H9 (cell line): ENCODE measurements around the gene C3orf52. TPM values are rescaled to one million over a fixed set of nuclear protein-coding genes. Genes with fewer than 3 reads are reported as not detected.

ENCODE experiments used
- DNase-seq: peaks from one replicate; pipeline ENCODE4 v3.0.0-alpha.2; 2017
- H2AFZ ChIP-seq: one replicate; pipeline ENCODE4 v1.6.1; 2013; ENCODE audit warnings: mild to moderate bottlenecking, low read length, control low read depth, moderate library complexity
- H2AK5ac ChIP-seq: 2 replicates; pipeline ENCODE4 v1.6.1; 2013; ENCODE audit warnings: low read length, control low read depth, mixed read lengths; ENCODE audit not compliant: insufficient read length
- H2BK120ac ChIP-seq: one replicate; pipeline ENCODE4 v1.6.1; 2013; ENCODE audit warnings: low read depth, mild to moderate bottlenecking, low read length, control low read depth, inconsistent platforms; ENCODE audit not compliant: poor library complexity, severe bottlenecking
- H2BK12ac ChIP-seq: 2 replicates; pipeline ENCODE4 v1.6.1; 2013; ENCODE audit warnings: low read length, control low read depth, mixed read lengths, low read depth; ENCODE audit not compliant: insufficient read length
- H2BK15ac ChIP-seq: 2 replicates; pipeline ENCODE4 v1.6.1; 2013; ENCODE audit warnings: low read depth, low read length, control low read depth
- H2BK20ac ChIP-seq: one replicate; pipeline ENCODE4 v1.6.1; 2013; ENCODE audit warnings: low read depth, mild to moderate bottlenecking, low read length, control low read depth, inconsistent platforms; ENCODE audit not compliant: poor library complexity, severe bottlenecking
- H2BK5ac ChIP-seq: 2 replicates; pipeline ENCODE4 v1.6.1; 2013; ENCODE audit warnings: low read length, control low read depth, mixed read lengths; ENCODE audit not compliant: insufficient read length
- H3K14ac ChIP-seq: 2 replicates; pipeline ENCODE4 v1.6.1; 2013; ENCODE audit warnings: low read length, control low read depth; ENCODE audit not compliant: insufficient read depth
- H3K18ac ChIP-seq: 2 replicates; pipeline ENCODE4 v1.6.1; 2013; ENCODE audit warnings: low read depth, mild to moderate bottlenecking, mixed read lengths, low read length, control low read depth; ENCODE audit not compliant: insufficient read length
- H3K23ac ChIP-seq: 2 replicates; pipeline ENCODE4 v1.6.1; 2013; ENCODE audit warnings: low read length, control low read depth, mixed read lengths, low read depth; ENCODE audit not compliant: insufficient read length
- H3K23me2 ChIP-seq: 2 replicates; pipeline ENCODE4 v1.6.1; 2013; ENCODE audit warnings: low read depth, mild to moderate bottlenecking, mixed read lengths, low read length, control low read depth; ENCODE audit not compliant: insufficient read length, poor library complexity, severe bottlenecking
- H3K27ac ChIP-seq: 2 replicates; pipeline ENCODE4 v1.5.1; 2013; ENCODE audit warnings: low read length, control low read depth, mixed read lengths, low read depth; ENCODE audit not compliant: insufficient read length
- H3K27me3 ChIP-seq: 2 replicates; pipeline ENCODE4 v1.6.1; 2013; ENCODE audit warnings: low read length, control low read depth, inconsistent platforms; ENCODE audit not compliant: insufficient read depth
- H3K4ac ChIP-seq: 2 replicates; pipeline ENCODE4 v1.6.1; 2013; ENCODE audit warnings: low read depth, mild to moderate bottlenecking, control low read depth, inconsistent platforms, low read length, moderate library complexity
- H3K4me1 ChIP-seq: 2 replicates; pipeline ENCODE4 v1.6.1; 2013; ENCODE audit warnings: low read length, control low read depth, inconsistent platforms; ENCODE audit not compliant: insufficient read depth
- H3K4me2 ChIP-seq: 2 replicates; pipeline ENCODE4 v1.6.1; 2013; ENCODE audit warnings: low read length, control low read depth, mixed read lengths; ENCODE audit not compliant: insufficient read length, insufficient read depth
- H3K56ac ChIP-seq: 2 replicates; pipeline ENCODE4 v1.6.1; 2013; ENCODE audit warnings: low read depth, mild to moderate bottlenecking, mixed read lengths, low read length, control low read depth; ENCODE audit not compliant: insufficient read length
- H3K79me1 ChIP-seq: 2 replicates; pipeline ENCODE4 v1.6.1; 2013; ENCODE audit warnings: low read depth, mild to moderate bottlenecking, moderate library complexity, low read length, control low read depth, inconsistent platforms; ENCODE audit not compliant: insufficient read depth, poor library complexity, severe bottlenecking
- H3K79me2 ChIP-seq: 2 replicates; pipeline ENCODE4 v1.6.1; 2013; ENCODE audit warnings: low read length, control low read depth, inconsistent platforms; ENCODE audit not compliant: insufficient read depth
- H3K9ac ChIP-seq: 2 replicates; pipeline ENCODE4 v1.6.1; 2013; ENCODE audit warnings: low read length, control low read depth, mixed read lengths; ENCODE audit not compliant: insufficient read length; ENCODE audit errors: extremely low read depth
- H3K9me3 ChIP-seq: one replicate; pipeline ENCODE4 v1.6.1; 2013; ENCODE audit warnings: low read depth, low read length, inconsistent platforms; ENCODE audit not compliant: control insufficient read depth
- H3T11ph ChIP-seq: one replicate; pipeline ENCODE4 v1.6.1; 2013; ENCODE audit warnings: mild to moderate bottlenecking, low read length, control low read depth, inconsistent platforms
- H4K20me1 ChIP-seq: one replicate; pipeline ENCODE4 v1.6.1; 2013; ENCODE audit not compliant: control insufficient read depth, insufficient read length, insufficient read depth
- H4K5ac ChIP-seq: 2 replicates; pipeline ENCODE4 v1.6.1; 2013; ENCODE audit warnings: low read depth, mild to moderate bottlenecking, mixed read lengths, low read length, control low read depth; ENCODE audit not compliant: insufficient read length
- H4K8ac ChIP-seq: replicated peaks from 2 replicates; pipeline ENCODE4 v1.6.1; 2013; ENCODE audit warnings: low read length, control low read depth, mixed read lengths, low read depth; ENCODE audit not compliant: insufficient read length
- H4K91ac ChIP-seq: 2 replicates; pipeline ENCODE4 v1.6.1; 2013; ENCODE audit warnings: low read depth, mild to moderate bottlenecking, moderate library complexity, mixed read lengths, low read length, control low read depth; ENCODE audit not compliant: insufficient read length
- H3K27ac Mint-ChIP-seq, 3 experiments: 2 replicates in 2 of 3; 3 replicates in 1 of 3; pipeline ENCODE4 v1.8.0; 2020 to 2021; ENCODE audit warnings: mixed read lengths in 3 of 3, mild to moderate bottlenecking in 1 of 3, moderate library complexity in 1 of 3
- H3K27me3 Mint-ChIP-seq: 2 replicates; pipeline ENCODE4 v1.8.0; 2021; ENCODE audit warnings: low read depth, mild to moderate bottlenecking, moderate library complexity, mixed read lengths
- H3K36me3 Mint-ChIP-seq, 3 experiments: 2 replicates in 2 of 3; 3 replicates in 1 of 3; pipeline ENCODE4 v1.8.0; 2020 to 2021; ENCODE audit warnings: low read depth in 3 of 3, mixed read lengths in 3 of 3; ENCODE audit not compliant: insufficient read depth in 1 of 3
- H3K4me1 Mint-ChIP-seq, 2 experiments: 2 replicates each; pipeline ENCODE4 v1.8.0; 2020; ENCODE audit warnings: mixed read lengths in 2 of 2
- H3K4me3 Mint-ChIP-seq, 2 experiments: 2 replicates in 1 of 2; 3 replicates in 1 of 2; pipeline ENCODE4 v1.8.0; 2020 to 2021; ENCODE audit warnings: mild to moderate bottlenecking in 2 of 2, mixed read lengths in 2 of 2, moderate library complexity in 1 of 2
- H3K9me3 Mint-ChIP-seq, 2 experiments: 2 replicates in 1 of 2; 3 replicates in 1 of 2; pipeline ENCODE4 v1.8.0; 2020; ENCODE audit warnings: mild to moderate bottlenecking in 2 of 2, mixed read lengths in 2 of 2, moderate library complexity in 1 of 2
- WGBS: extraction: QIAGEN DNeasy Blood & Tissue Kit; methylation state at CpG from one replicate; pipeline ENCODE4 v1.1.7; 2013; ENCODE audit warnings: missing lambda C conversion rate, low lambda C conversion rate, mixed read lengths; ENCODE audit not compliant: insufficient read length; ENCODE audit errors: extremely low coverage; 5-methylcytosine and 5-hydroxymethylcytosine counted together
- total RNA-seq: library from RNA; stranded (reverse); gene quantifications from 2 replicates; pipeline ENCODE4 v1.2.1, GENCODE V29; 2021
- TF ChIP-seq, protein P1 (sequence below): fragments of 200-600 bp; sonication (generic); conservative IDR thresholded peaks from 3 replicates; pipeline ENCODE4 v1.8.0; 2021; ENCODE audit warnings: antibody characterized with exemption, mild to moderate bottlenecking

C3orf52 gene
- total RNA-seq, 1 experiment from 2014 or later, result 11.2 TPM

DNA sequence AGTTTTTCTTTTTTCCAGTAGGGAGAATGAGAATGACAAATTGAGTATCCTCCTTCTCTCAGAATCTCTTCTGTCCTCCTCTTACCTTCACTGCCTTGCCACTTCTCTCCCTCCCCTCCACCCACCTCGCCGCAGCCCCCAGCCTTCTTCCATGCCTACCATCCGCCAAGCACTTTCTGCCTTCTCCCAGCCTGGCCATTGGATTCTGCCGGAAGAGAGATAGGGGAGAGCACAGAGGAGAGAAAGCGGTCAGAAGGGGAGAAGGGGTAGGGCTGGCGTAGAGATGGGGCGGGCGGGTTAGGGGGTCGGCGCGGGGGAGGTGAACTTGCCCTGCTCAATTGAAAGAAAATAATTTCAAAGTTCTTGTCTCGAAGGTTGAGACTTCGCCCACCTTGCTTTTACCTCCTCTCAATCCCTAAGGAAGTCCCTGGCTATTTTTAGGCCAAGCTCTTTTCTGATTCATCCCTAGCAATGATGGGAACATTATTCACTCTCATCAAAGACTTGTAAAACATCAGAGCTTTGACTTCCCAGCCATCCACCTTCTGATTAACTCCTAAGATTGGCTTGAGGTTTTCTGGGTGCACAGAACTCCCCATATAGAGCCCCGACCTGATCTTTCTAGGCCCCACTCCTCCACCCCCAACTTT lies 811 bp downstream of the C3orf52 start:
- Histone ChIP-seq H2AFZ (no peak overlapping the region), H2BK120ac (no peak overlapping the region), H2BK12ac (no peak overlapping the region), H4K91ac (no peak overlapping the region), H3T11ph (no peak overlapping the region), H3K56ac (no peak overlapping the region), H3K4me2 (peak overlapping the region; percentile 92), H3K14ac (0 out of 2 replicates have a peak overlapping the region, but pooled peaks have one; percentile 3), H3K9me3 (no peaks in the 10 kb centered on the region), H4K5ac (no peak overlapping the region), H3K23ac (no peak overlapping the region), H3K9ac (peak overlapping the region; percentile 62), H3K79me2 (peaks cover 2% of the 10 kb centered on the region; the same call in 1 of the 2 replicates), H2BK5ac (no peak overlapping the region), H4K20me1 (no peaks in the 10 kb centered on the region), H2AK5ac (no peak overlapping the region), H3K27me3 (no peaks in the 10 kb centered on the region; the same call in 1 of the 2 replicates), H2BK15ac (no peak overlapping the region), H4K8ac (no peak overlapping the region), H3K79me1 (no peaks in the 10 kb centered on the region), H2BK20ac (no peak overlapping the region), H3K4ac (no peak overlapping the region), H3K27ac (no peak overlapping the region), H3K23me2 (peaks cover 12% of the 10 kb centered on the region), H3K18ac (no peak overlapping the region), H3K4me1 (peaks cover 3% of the 10 kb centered on the region; the same call in 1 of the 2 replicates)
- TF ChIP-seq, protein P1, sequence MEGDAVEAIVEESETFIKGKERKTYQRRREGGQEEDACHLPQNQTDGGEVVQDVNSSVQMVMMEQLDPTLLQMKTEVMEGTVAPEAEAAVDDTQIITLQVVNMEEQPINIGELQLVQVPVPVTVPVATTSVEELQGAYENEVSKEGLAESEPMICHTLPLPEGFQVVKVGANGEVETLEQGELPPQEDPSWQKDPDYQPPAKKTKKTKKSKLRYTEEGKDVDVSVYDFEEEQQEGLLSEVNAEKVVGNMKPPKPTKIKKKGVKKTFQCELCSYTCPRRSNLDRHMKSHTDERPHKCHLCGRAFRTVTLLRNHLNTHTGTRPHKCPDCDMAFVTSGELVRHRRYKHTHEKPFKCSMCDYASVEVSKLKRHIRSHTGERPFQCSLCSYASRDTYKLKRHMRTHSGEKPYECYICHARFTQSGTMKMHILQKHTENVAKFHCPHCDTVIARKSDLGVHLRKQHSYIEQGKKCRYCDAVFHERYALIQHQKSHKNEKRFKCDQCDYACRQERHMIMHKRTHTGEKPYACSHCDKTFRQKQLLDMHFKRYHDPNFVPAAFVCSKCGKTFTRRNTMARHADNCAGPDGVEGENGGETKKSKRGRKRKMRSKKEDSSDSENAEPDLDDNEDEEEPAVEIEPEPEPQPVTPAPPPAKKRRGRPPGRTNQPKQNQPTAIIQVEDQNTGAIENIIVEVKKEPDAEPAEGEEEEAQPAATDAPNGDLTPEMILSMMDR, result no peak
- Mint-ChIP-seq H3K4me3 (peak overlapping the region; percentile 86 to 95), H3K4me1 (peaks cover 22 to 32% of the 10 kb centered on the region in 2 experiments), H3K9me3 (no peaks in the 10 kb centered on the region; a peak in 1 of 5 replicates), H3K36me3 (peaks cover 0 to 2% (median 0%) of the 10 kb centered on the region in 3 experiments; a peak in 2 of 7 replicates), H3K27ac (peak overlapping the region in 2 of 3 experiments; percentile 55 to 91; a peak in 3 of 7 replicates), H3K27me3 (peaks cover 20% of the 10 kb centered on the region)
- no peak for DNase-seq
- WGBS, result no CpG with 5 or more reads among the region's 14 CpGs
